Measurements from ENCODE around the gene EXOSC3. TPM values are rescaled to one million over a fixed set of nuclear protein-coding genes. Genes with fewer than 3 reads are reported as not detected.
A peak's percentile ranks its signal among the peaks of the same experiment; 100 is the strongest.

Gene EXOSC3
- total and polyA plus RNA-seq, 9 of the 15 experiments (the other 6 are each of a cell fraction or from before 2014, with no cell fraction given): 18.5 to 266 (median 114) TPM

GRCh38 chr9:37784616-37785483 is at the start of gene EXOSC3 (continued):
- TF ChIP-seq TSHZ1 (CRISPR knock-in tag; IDR thresholded peaks at IDR 0.05) (no peak), PHF21A (IDR thresholded peaks at IDR 0.05; ENCODE audit: borderline replicate concordance, low read depth) (no peak), ZEB2 (IDR thresholded peaks at IDR 0.05) (peak; percentile 66), RB1 (IDR thresholded peaks at IDR 0.05; ENCODE audit: low read depth) (peak; percentile 88), FOXA1 (IDR thresholded peaks at IDR 0.05; ENCODE audit: borderline replicate concordance) (no peak), ZBTB2 (IDR thresholded peaks at IDR 0.05) (no peak), PKNOX1 (IDR thresholded peaks at IDR 0.05) (peak; percentile 88), DIDO1 (tag; IDR thresholded peaks at IDR 0.05; ENCODE audit: low read depth) (peak; percentile 88; the same call in 1 of the 2 replicates), SRF (CRISPR knock-in tag; IDR thresholded peaks at IDR 0.05) (peak in 1 of 2 experiments; percentile 75; a peak in 1 of 4 replicates), PCBP2 (IDR thresholded peaks at IDR 0.05; ENCODE audit: low read depth, low read length, poor library complexity, severe bottlenecking) (no peak), KDM2B (CRISPR knock-in tag; IDR thresholded peaks at IDR 0.05) (0 out of 2 replicates have a peak, but pooled peaks have one; percentile 30), DNMT1 (IDR thresholded peaks at IDR 0.05) (no peak), ZFP91 (CRISPR knock-in tag; IDR thresholded peaks at IDR 0.05) (peak; percentile 53; the same call in 1 of the 2 replicates), SAP30 (IDR thresholded peaks at IDR 0.05; ENCODE audit: borderline replicate concordance, insufficient read depth, low read depth, low read length, poor library complexity, severe bottlenecking) (peak; percentile 89), ELF2 (CRISPR knock-in tag; IDR thresholded peaks at IDR 0.05) (peak; percentile 90), E2F1 (CRISPR knock-in tag; IDR thresholded peaks at IDR 0.05) (peak; percentile 93), HCFC1 (IDR thresholded peaks at IDR 0.05; ENCODE audit: low read depth, low read length) (peak; percentile 77)

All from K562 (cell line).